Caco-2 (cell line): ENCODE measurements around the gene KRTAP4-11. TPM values are rescaled to one million over a fixed set of nuclear protein-coding genes. Genes with fewer than 3 reads are reported as not detected.

ENCODE experiments used
- BruUV-seq: library from RNA; stranded (reverse); fragments of 400-500 nt; replicated peaks from 2 replicates; lab custom pipeline; 2021; lab: Mats Ljungman, UMichigan
- CTCF ChIA-PET: fragments of 300-600 bp; sonication (Branson Sonifier 250); formaldehyde crosslinking; loops from one replicate; lab custom pipeline; 2022; ENCODE audit warnings: antibody characterized with exemption; lab: Charles Lee
- POLR2A ChIA-PET: fragments of 300-600 bp; sonication (Branson Sonifier 250); formaldehyde crosslinking; loops from one replicate; lab custom pipeline; 2022; ENCODE audit warnings: antibody characterized with exemption; lab: Charles Lee
- DNase-seq, 2 experiments: peaks; one replicate each; pipeline versions ENCODE4 v3.0.0 to v3.0.0-alpha.2; 2020 to 2022
- H3K27me3 ChIP-seq: replicated peaks from 2 replicates; pipeline ENCODE4 v1.6.0; 2011; ENCODE audit warnings: low read length; ENCODE audit not compliant: control insufficient read depth, insufficient read depth
- H3K36me3 ChIP-seq: 2 replicates; pipeline ENCODE4 v1.5.1; 2011; ENCODE audit warnings: low read length; ENCODE audit not compliant: control insufficient read depth, insufficient read depth
- H3K4me1 ChIP-seq: fragments of 250-450 bp; sonication (Bioruptor Pico); 2 replicates; pipeline ENCODE4 v1.5.1; 2020; ENCODE audit warnings: mild to moderate bottlenecking
- H3K4me3 ChIP-seq: 2 replicates; pipeline ENCODE4 v1.5.1; 2011; ENCODE audit warnings: low read depth, mild to moderate bottlenecking, control low read depth, low read length
- H3K9me3 ChIP-seq: fragments of 250-450 bp; sonication (Bioruptor Pico); 2 replicates; pipeline ENCODE4 v1.5.1; 2020; ENCODE audit warnings: mild to moderate bottlenecking, moderate library complexity
- H3K27ac Mint-ChIP-seq: one replicate; pipeline ENCODE4 v1.8.0; 2022; ENCODE audit warnings: mixed read lengths; ENCODE audit not compliant: unreplicated experiment
- H3K27me3 Mint-ChIP-seq: one replicate; pipeline ENCODE4 v1.8.0; 2022; ENCODE audit warnings: mixed read lengths; ENCODE audit not compliant: insufficient read depth, unreplicated experiment
- H3K36me3 Mint-ChIP-seq: one replicate; pipeline ENCODE4 v1.8.0; 2022; ENCODE audit warnings: mild to moderate bottlenecking, mixed read lengths; ENCODE audit not compliant: insufficient read depth, unreplicated experiment
- H3K4me1 Mint-ChIP-seq: one replicate; pipeline ENCODE4 v1.8.0; 2022; ENCODE audit warnings: low read depth, mixed read lengths; ENCODE audit not compliant: unreplicated experiment
- H3K4me3 Mint-ChIP-seq: one replicate; pipeline ENCODE4 v1.8.0; 2022; ENCODE audit warnings: mild to moderate bottlenecking, moderate library complexity, mixed read lengths; ENCODE audit not compliant: unreplicated experiment
- H3K9me3 Mint-ChIP-seq: one replicate; pipeline ENCODE4 v1.8.0; 2022; ENCODE audit warnings: mixed read lengths; ENCODE audit not compliant: unreplicated experiment
- CTCF ChIP-seq, 2 experiments: fragments of 200-600 bp in 1 of 2; IDR thresholded peaks; 1 replicate in 1 of 2; 2 replicates in 1 of 2; pipeline versions ENCODE4 v1.5.1 to v1.8.0; 2011 to 2022; ENCODE audit warnings: antibody characterized with exemption in 1 of 2, control low read depth in 1 of 2, inconsistent platforms in 1 of 2, low read depth in 1 of 2, low read length in 1 of 2, mild to moderate bottlenecking in 1 of 2, moderate library complexity in 1 of 2; ENCODE audit not compliant: insufficient read depth in 1 of 2, severe bottlenecking in 1 of 2, unreplicated experiment in 1 of 2
- intact Hi-C: fragments of 100-400 bp; cut with micrococcal nuclease; formaldehyde crosslinking; loops from one replicate; pipeline ENCODE4 v1.10.0; 2022; ENCODE audit not compliant: unreplicated experiment
- total RNA-seq: library from RNA; stranded (reverse); gene quantifications from 2 replicates; pipeline ENCODE4 v1.2.3, GENCODE V29; 2022

KRTAP4-11 gene
- total RNA-seq, 1 experiment from 2014 or later: not detected

GRCh38 chr17:41071606-41072360, 46.4 kb downstream of the KRTAP4-11 start:
- Mint-ChIP-seq H3K4me1 (no peaks in the 10 kb centered on the region), H3K27ac (no peak overlapping the region), H3K27me3 (no peaks in the 10 kb centered on the region), H3K36me3 (peaks cover 4% of the 10 kb centered on the region), H3K4me3 (no peak overlapping the region), H3K9me3 (peaks cover 13% of the 10 kb centered on the region)
- ChIA-PET POLR2A (no interaction called here), CTCF (no interaction called here)
- Histone ChIP-seq H3K27me3 (no peaks in the 10 kb centered on the region), H3K4me3 (no peak overlapping the region), H3K9me3 (no peaks in the 10 kb centered on the region; the same call in 1 of the 2 replicates), H3K4me1 (no peaks in the 10 kb centered on the region), H3K36me3 (no peaks in the 10 kb centered on the region)
- no TSS peak for BruUV-seq
- intact Hi-C loops: no loop called here
- no peak for TF ChIP-seq CTCF (IDR thresholded peaks at IDR 0.05; ENCODE audit: insufficient read depth in 1 of 2, low read depth in 1 of 2, low read length in 1 of 2, severe bottlenecking in 1 of 2, unreplicated experiment in 1 of 2)
- no peak for DNase-seq

- Histone ChIP-seq H3K9me3 (no peaks in the 10 kb centered on the region), H3K36me3 (no peaks in the 10 kb centered on the region), H3K27me3 (no peaks in the 10 kb centered on the region), H3K4me1 (no peaks in the 10 kb centered on the region), H3K4me3 (no peak overlapping the region)
- ChIA-PET CTCF (no interaction called here), POLR2A (no interaction called here)
- Mint-ChIP-seq H3K36me3 (peaks cover 4% of the 10 kb centered on the region), H3K9me3 (peaks cover 14% of the 10 kb centered on the region), H3K27ac (no peak overlapping the region), H3K27me3 (no peaks in the 10 kb centered on the region), H3K4me3 (no peak overlapping the region), H3K4me1 (peaks cover 4% of the 10 kb centered on the region)
- intact Hi-C loops: loop anchor here (10.0 kb wide), 2 partner anchors 216 to 256 kb away; no protein-coding TSS in a partner anchor
- DNase-seq: no peak
- TF ChIP-seq CTCF (IDR thresholded peaks at IDR 0.05; ENCODE audit: insufficient read depth in 1 of 2, low read depth in 1 of 2, low read length in 1 of 2, severe bottlenecking in 1 of 2, unreplicated experiment in 1 of 2): no peak
- no TSS peak for BruUV-seq
Measured at GRCh38 chr17:41069031-41069430, 49.1 kb downstream of the KRTAP4-11 start.

GRCh38 chr17:41067281-41067680, 50.9 kb downstream of the KRTAP4-11 start:
- no peak overlapping the region for H3K4me3 Mint-ChIP-seq
- intact Hi-C loops: loop anchor here (10.0 kb wide), 2 partner anchors 218 to 258 kb away; no protein-coding TSS in a partner anchor
- CTCF ChIA-PET: no interaction called here
- Histone ChIP-seq H3K36me3 (no peaks in the 10 kb centered on the region), H3K9me3 (no peaks in the 10 kb centered on the region), H3K4me1 (peaks cover 4% of the 10 kb centered on the region), H3K4me3 (no peak overlapping the region), H3K27me3 (no peaks in the 10 kb centered on the region)
- H3K4me1 Mint-ChIP-seq: peaks cover 11% of the 10 kb centered on the region
- no peaks in the 10 kb centered on the region for H3K27me3 Mint-ChIP-seq
- BruUV-seq: no TSS peak
- H3K36me3 Mint-ChIP-seq: peaks cover 3% of the 10 kb centered on the region
- H3K27ac Mint-ChIP-seq: no peak overlapping the region
- no peak for TF ChIP-seq CTCF (IDR thresholded peaks at IDR 0.05; ENCODE audit: insufficient read depth in 1 of 2, low read depth in 1 of 2, low read length in 1 of 2, severe bottlenecking in 1 of 2, unreplicated experiment in 1 of 2)
- POLR2A ChIA-PET: no interaction called here
- no peak for DNase-seq
- H3K9me3 Mint-ChIP-seq: peaks cover 23% of the 10 kb centered on the region

Other genes with a start within 250 kb of the KRTAP4-11 start
- 0.53 and 1.0 TPM in 2 replicates for gene KRT20, start 233.1 kb downstream of the KRTAP4-11 start, total RNA-seq
- gene KRT23, start 180.7 kb downstream of the KRTAP4-11 start, total RNA-seq: 43.6 and 47.1 TPM in 2 replicates
- not detected in 2 replicates for gene KRT39, start 151.4 kb downstream of the KRTAP4-11 start, total RNA-seq
- not detected in 2 replicates for gene KRT40, start 134.0 kb downstream of the KRTAP4-11 start, total RNA-seq
- gene KRTAP3-3, start 124.2 kb downstream of the KRTAP4-11 start, total RNA-seq: not detected in 2 replicates
- not detected in 2 replicates for gene KRTAP3-2, start 118.5 kb downstream of the KRTAP4-11 start, total RNA-seq
- 7.4 and 7.9 TPM in 2 replicates for gene KRTAP3-1, start 109.2 kb downstream of the KRTAP4-11 start, total RNA-seq
- gene KRTAP1-5, start 91.2 kb downstream of the KRTAP4-11 start, total RNA-seq: not detected in 2 replicates
- gene KRTAP1-4, start 88.2 kb downstream of the KRTAP4-11 start, total RNA-seq: not detected in 2 replicates
- not detected in 2 replicates for gene KRTAP1-3, start 83.5 kb downstream of the KRTAP4-11 start, total RNA-seq
- not detected in 2 replicates for gene KRTAP1-1, start 76.9 kb downstream of the KRTAP4-11 start, total RNA-seq
- not detected in 2 replicates for gene KRTAP2-1, start 71.1 kb downstream of the KRTAP4-11 start, total RNA-seq
- not detected in 2 replicates for gene KRTAP2-2, start 63.1 kb downstream of the KRTAP4-11 start, total RNA-seq
- 3.7 and 4.9 TPM in 2 replicates for gene KRTAP2-3, start 58.3 kb downstream of the KRTAP4-11 start, total RNA-seq
- gene KRTAP2-4, start 52.5 kb downstream of the KRTAP4-11 start, total RNA-seq: not detected in 2 replicates
- gene KRTAP4-7, start 34.2 kb downstream of the KRTAP4-11 start, total RNA-seq: not detected in 2 replicates
- gene KRTAP4-8, start 20.2 kb downstream of the KRTAP4-11 start, total RNA-seq: not detected in 2 replicates
- gene KRTAP4-16, start 16.2 kb downstream of the KRTAP4-11 start, total RNA-seq: not detected in 2 replicates
- not detected in 2 replicates for gene KRTAP4-9, start 13.0 kb downstream of the KRTAP4-11 start, total RNA-seq
- not detected in 2 replicates for gene KRTAP4-12, start 5.8 kb upstream of the KRTAP4-11 start, total RNA-seq
- not detected in 2 replicates for gene KRTAP4-6, start 22.2 kb upstream of the KRTAP4-11 start, total RNA-seq
- not detected in 2 replicates for gene KRTAP4-5, start 31.5 kb upstream of the KRTAP4-11 start, total RNA-seq
- not detected in 2 replicates for gene KRTAP4-4, start 42.4 kb upstream of the KRTAP4-11 start, total RNA-seq
- not detected in 2 replicates for gene KRTAP4-3, start 49.8 kb upstream of the KRTAP4-11 start, total RNA-seq
- gene KRTAP4-2, start 59.8 kb upstream of the KRTAP4-11 start, total RNA-seq: not detected in 2 replicates
- gene KRTAP4-1, start 66.5 kb upstream of the KRTAP4-11 start, total RNA-seq: 0.49 TPM in 1 of 2 replicates, not detected in the other
- gene KRTAP9-1, start 71.5 kb upstream of the KRTAP4-11 start, total RNA-seq: not detected in 2 replicates
- gene KRTAP9-2, start 108.3 kb upstream of the KRTAP4-11 start, total RNA-seq: not detected in 2 replicates
- not detected in 2 replicates for gene KRTAP9-3, start 114.1 kb upstream of the KRTAP4-11 start, total RNA-seq
- not detected in 2 replicates for gene KRTAP9-8, start 119.6 kb upstream of the KRTAP4-11 start, total RNA-seq
- not detected in 2 replicates for gene KRTAP9-4, start 131.3 kb upstream of the KRTAP4-11 start, total RNA-seq
- not detected in 2 replicates for gene KRTAP9-9, start 137.0 kb upstream of the KRTAP4-11 start, total RNA-seq
- not detected in 2 replicates for gene KRTAP9-6, start 147.0 kb upstream of the KRTAP4-11 start, total RNA-seq
- gene KRTAP9-7, start 157.3 kb upstream of the KRTAP4-11 start, total RNA-seq: not detected in 2 replicates
- gene KRTAP29-1, start 184.5 kb upstream of the KRTAP4-11 start, total RNA-seq: not detected in 2 replicates
- gene KRTAP16-1, start 190.9 kb upstream of the KRTAP4-11 start, total RNA-seq: not detected in 2 replicates
- gene KRTAP17-1, start 197.3 kb upstream of the KRTAP4-11 start, total RNA-seq: not detected in 2 replicates
- gene KRT33A, start 232.5 kb upstream of the KRTAP4-11 start, total RNA-seq: not detected in 2 replicates